ENCODE results near the gene MRPL36.

Gene MRPL36

DNA sequence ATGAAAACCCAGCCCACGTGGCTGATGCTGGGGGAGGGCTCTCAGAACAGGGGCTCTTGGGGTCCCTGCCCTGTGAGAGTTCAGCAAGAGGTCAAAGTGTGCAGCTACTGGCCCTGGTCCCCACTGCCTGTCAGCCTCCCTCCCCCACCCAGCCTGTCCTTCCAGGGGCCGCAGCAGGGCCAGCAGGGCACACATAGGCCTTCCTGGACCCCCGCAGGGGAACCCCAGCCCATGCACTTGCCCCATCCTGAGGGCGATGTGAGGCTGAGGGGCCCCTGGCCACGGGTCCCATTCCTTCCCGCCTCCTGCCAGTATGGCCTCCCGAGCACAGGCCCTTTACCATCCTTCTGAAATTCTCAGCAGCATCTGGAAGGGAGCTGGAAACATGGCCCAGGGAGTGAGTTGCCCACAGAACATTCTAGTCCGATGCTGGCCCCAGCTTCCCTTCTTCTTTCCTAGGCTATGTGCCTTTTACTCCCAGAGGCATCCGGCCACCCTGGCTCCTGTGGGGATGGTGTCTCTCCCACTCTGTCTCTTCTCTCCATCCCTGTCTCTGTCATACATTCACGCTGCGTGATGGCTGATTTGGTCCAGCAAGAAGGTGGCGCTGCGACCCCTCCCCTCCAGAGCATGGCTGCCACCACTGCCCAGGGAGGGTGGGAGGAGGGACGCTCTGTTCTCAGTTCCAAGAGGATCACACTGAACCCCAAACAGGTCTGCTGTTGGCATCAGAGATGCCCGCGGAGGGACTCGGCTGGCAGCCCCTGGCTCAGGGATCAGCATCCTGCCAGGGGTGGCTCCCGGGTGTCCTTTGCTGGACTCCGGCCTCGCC is 19.6 kb downstream of the MRPL36 start:
- no peak for DNase-seq

DNA sequence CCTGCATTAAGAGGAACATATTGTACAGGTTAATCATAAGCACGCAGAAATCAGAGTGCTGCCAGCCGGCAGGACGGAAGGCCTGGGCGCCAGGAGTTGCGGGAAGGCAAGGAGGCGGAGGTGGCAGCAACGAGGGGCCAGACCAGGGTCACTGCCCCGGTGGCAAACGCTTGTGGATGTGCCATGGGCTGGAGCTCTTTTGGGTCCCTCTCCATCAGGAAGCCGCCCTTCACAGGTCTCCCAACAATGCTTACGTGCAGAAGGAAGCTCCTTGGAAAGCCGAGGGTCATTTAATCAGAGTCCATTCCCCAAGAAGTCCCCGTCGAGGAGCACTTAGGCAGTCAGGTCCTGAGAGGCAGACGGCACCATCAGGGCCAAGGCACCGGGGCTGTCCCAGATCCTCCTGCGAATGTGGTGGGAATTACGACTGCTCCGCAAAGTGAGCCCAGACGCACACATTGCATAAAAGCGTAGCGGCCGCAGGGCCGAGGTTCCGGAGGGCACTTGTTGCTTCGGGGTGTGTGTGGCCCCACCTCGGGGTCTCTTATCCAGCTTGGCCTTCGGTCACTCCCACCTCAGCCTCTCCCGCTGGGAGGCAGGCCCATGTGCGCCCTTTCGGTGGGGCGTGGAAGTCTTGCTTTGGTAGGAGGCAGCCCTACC is 20.5 kb downstream of the MRPL36 start:
- no peak for DNase-seq

DNA sequence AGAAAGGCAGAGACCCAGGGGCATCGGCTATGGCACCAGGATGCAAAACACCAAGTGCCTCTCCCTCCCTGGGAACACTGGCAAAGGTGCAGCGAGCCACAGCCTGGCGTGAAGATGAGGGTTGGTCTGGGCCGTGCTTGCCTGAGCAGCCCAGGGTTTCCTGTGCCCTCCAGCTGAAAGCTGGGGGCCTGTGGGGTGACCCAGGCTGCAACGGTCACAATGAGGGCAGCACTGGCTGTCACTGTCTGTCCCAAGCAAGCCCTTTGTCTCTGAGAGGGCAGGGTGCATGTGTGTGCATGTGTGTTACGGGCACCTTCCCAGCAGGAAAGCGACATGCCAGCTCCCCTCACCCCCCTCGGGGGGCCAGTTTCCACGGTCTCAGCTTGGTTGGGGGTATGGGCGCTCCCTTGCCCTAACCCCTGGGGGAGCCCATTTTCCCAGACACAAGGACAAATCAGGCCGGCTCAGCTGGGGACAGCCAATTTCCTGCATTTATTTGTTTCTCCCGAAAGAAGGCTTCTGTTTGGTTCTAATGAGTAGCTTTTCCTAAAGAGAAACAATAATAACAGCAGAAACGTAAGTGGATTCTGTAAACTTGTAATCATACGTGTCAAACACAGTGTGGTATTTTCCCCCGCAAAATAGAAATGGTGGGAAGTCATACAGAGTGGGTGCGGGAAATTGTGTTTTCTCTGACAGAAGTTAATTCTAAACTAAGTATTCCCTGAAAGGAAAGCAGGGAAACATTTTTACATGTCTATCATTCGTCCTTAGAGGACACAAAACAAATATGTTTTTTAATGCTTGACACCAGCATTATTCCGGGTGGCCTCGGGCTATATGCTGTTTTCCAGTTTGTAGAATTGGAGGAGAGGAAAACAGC is 21.3 kb downstream of the MRPL36 start:
- no peak for DNase-seq

DNA sequence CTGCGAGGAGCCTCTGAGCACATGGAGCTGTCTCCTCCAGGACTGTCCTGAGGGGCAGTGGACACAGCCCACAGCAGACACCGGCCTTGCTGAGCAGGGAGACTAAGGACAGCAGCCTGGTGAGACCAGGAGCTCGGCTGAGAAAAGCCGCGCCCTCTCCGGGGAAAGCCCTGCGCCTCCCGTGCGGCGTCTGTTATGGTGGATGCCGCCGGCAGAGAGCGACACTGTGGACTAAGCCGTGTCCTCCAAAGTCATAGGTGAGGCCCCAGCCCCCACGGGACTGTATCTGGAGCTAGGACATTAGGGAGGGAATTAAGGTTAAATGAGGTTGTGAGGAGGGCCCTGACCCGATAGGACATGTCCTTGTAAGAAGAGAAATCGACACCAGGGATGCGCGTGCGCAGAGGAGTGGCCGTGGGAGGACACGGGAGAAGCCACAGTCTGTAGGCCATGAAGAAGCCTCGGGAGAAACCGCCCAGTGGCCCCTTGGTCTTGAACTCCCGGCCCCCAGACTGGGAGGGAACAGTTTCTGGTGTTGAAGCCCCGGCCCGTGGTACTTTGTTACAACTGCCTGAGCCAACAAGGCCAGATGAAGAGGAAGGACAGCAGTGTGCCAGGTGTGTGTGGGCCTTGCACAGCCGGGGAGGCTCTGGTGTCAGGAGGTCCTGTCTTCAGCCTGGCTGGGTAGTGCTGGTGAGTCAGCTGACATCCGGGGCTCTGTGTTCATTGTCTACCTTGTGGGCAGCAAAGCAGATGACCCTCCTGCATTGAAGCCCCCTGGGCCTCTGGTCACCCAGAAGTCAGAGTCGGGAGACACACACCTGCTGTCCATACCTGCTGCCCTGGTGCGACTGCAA is 22.1 kb downstream of the MRPL36 start:
- DNase-seq = no peak

DNA sequence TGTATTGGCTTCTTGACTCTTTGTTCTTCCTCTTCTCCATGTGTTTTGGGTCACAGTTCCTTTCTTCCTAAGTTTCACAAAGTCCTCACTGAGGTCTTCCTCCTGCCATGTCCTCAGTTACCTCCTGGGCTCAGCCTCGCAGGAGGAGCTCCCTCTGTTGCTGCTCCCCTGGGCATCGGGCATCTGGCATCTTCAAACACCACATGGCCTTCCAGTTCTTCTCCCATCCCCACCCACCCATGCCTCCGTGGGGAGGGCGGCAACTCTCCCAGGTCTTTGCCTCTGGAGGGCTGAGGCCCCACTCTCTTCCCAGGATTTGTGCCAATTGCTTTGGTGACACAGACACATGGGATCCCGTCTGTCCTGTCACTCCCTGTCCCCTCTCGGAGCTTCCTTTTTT is 22.8 kb downstream of the MRPL36 start:
- no peak for DNase-seq

- no peak for DNase-seq
These were observed 27.0 kb downstream of the MRPL36 start for GRCh38 chr5:1772634-1773033.

DNA sequence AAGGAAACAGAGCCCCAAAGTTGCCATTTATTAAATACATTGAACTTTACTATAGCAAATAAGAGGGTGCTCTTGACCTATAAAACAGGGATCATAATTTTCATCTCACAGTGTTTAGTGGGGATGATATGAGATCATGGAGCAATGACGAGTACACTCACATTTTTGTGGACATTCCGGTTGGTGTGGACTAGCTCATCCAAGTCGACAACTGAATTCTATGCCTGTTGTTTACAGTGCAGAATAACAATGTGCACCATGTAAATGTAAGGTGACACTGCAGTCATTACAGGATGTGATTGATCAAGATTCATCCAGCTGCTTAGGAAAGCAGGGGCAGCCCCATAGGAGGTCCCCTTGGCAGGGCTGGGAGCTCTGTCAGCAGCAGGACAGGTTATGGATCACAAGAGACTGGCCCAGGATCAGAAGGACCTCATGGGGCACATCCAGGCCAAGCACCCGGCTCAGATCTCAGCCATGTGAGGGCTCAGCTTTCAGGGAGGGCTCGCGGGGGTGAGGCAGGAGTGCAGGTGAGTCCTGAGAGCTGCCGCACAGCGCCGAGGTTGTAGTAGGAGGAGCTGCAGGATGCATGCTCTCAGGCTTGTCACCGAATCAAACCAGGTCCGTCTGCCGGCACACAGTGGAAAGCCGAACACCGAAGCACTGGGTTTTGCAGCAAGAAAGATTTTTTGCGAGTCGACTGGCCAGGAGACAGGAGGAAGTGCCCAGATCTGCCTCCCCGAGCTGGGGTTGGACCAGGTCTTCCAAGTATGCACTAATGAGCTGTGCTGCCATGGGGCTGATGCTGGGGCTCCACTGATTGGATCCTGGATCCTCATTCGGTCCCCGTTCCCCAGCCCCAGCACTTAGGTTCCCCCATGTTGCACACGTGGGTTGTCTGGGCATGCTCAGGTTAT is 28.2 kb downstream of the MRPL36 start:
- DNase-seq = no peak

GRCh38 chr5:1770443-1770802 is 29.2 kb downstream of the MRPL36 start:
- DNase-seq = no peak

GRCh38 chr5:1769752-1770442 is 29.7 kb downstream of the MRPL36 start:
- DNase-seq = no peak

GRCh38 chr5:1769017-1769640 is 30.5 kb downstream of the MRPL36 start:
- DNase-seq = no peak

GRCh38 chr5:1768283-1769000 is 31.2 kb downstream of the MRPL36 start:
- DNase-seq = no peak

- DNase-seq = no peak
These were observed 31.9 kb downstream of the MRPL36 start for GRCh38 chr5:1767524-1768282.

GRCh38 chr5:1765880-1766235 is 33.8 kb downstream of the MRPL36 start:
- DNase-seq = no peak

- DNase-seq = no peak
These were observed 34.3 kb downstream of the MRPL36 start for GRCh38 chr5:1765141-1765879.

- DNase-seq = no peak
These were observed 35.1 kb downstream of the MRPL36 start for GRCh38 chr5:1764606-1764960.

- no peak for DNase-seq
These were observed 35.6 kb downstream of the MRPL36 start for GRCh38 chr5:1763960-1764605.

DNA sequence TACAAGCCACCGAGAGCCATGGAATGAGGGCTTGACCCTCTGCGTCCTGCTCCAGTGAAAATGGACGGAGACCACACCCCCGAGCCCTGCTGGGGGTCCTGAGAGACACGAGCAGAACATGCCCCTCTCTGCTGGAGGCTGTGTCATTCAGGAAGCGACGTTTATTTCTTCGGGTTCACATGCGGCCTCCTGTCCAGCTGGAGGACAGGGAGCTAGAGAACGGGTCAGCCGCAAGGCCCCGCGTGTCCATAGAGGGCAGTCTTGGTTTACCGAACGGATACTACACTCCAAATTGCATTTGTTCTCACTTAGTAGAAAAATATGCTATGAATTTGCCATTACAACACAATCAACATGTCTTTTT is 36.1 kb downstream of the MRPL36 start:
- no peak for DNase-seq

Measured in NCI-H1105 treated with DMSO at 0.1 percent for 48 hours (cell line).